GM12878 (cell line): Measurements from ENCODE around the gene OR52D1. TPM values are rescaled to one million over a fixed set of nuclear protein-coding genes. Genes with fewer than 3 reads are reported as not detected.

Experiments
- BACH1 ChIP-seq: fragments of 450-650 bp; IDR thresholded peaks from 2 replicates; pipeline ENCODE4 v1.6.1; 2017; ENCODE audit warnings: mild to moderate bottlenecking, borderline replicate concordance
- CREB1 ChIP-seq: IDR thresholded peaks from 2 replicates; pipeline ENCODE4 v1.6.1; 2012; ENCODE audit warnings: low read depth, mild to moderate bottlenecking, inconsistent platforms
- EP300 ChIP-seq, 2 experiments: fragments of 150-350 bp in 1 of 2; IDR thresholded peaks; 2 replicates each; pipeline ENCODE4 v1.6.1; 2011 to 2012; ENCODE audit warnings: low read depth in 2 of 2, low read length in 2 of 2, borderline replicate concordance in 1 of 2, improper control_type of control experiment in 1 of 2, inconsistent platforms in 1 of 2; ENCODE audit not compliant: control insufficient read depth in 1 of 2
- IRF4 ChIP-seq: IDR thresholded peaks from 2 replicates; pipeline ENCODE4 v1.6.1; 2011; ENCODE audit warnings: low read depth, low read length
- POLR2A ChIP-seq: IDR thresholded peaks from 2 replicates; pipeline ENCODE4 v1.6.1; 2011; ENCODE audit warnings: low read depth, mild to moderate bottlenecking, low read length
- RB1 ChIP-seq: fragments of 450-650 bp; formaldehyde crosslinking; IDR thresholded peaks from 2 replicates; pipeline ENCODE4 v1.6.1; 2017; ENCODE audit warnings: mild to moderate bottlenecking, borderline replicate concordance
- RFX5 ChIP-seq: IDR thresholded peaks from 2 replicates; pipeline ENCODE4 v1.6.1; 2011; ENCODE audit warnings: low read depth, low read length, improper control_type of control experiment
- SMAD5 ChIP-seq: IDR thresholded peaks from 2 replicates; pipeline ENCODE4 v1.6.1; 2016; ENCODE audit warnings: antibody characterized with exemption, low read depth
- SPI1 ChIP-seq: IDR thresholded peaks from 2 replicates; pipeline ENCODE4 v1.6.1; 2011; ENCODE audit warnings: low read depth, mild to moderate bottlenecking, low read length, moderate library complexity, borderline replicate concordance; ENCODE audit not compliant: insufficient read depth
- SREBF2 ChIP-seq: IDR thresholded peaks from 2 replicates; pipeline ENCODE4 v1.6.1; 2012; ENCODE audit warnings: mild to moderate bottlenecking, low read length
- polyA plus RNA-seq, 11 experiments: library from polyadenylated mRNA; depleted of rRNA in 4 of 11; unstranded in 6 of 11; stranded (reverse) in 5 of 11; fragments of >200 nt; fragmentation: Nextera tagmentation in 4 of 11; fragmentation: Illumina TruSeq in 1 of 11; extraction: Ambion mirVana in 4 of 11; extraction: Trizol in 1 of 11; gene quantifications; 1 replicate in 1 of 11; 2 replicates in 10 of 11; pipeline versions ENCODE4 v1.2.1 to v1.2.3, GENCODE V29; 2011 to 2016; ENCODE audit warnings: inconsistent platforms in 2 of 11, missing spikeins in 2 of 11, low read depth in 1 of 11
- total RNA-seq, 4 experiments: library from RNA; depleted of rRNA in 3 of 4; stranded (reverse); fragments of >200 nt in 3 of 4; fragmentation: Illumina TruSeq in 1 of 4; extraction: Trizol in 1 of 4; gene quantifications; 2 replicates each; pipeline versions ENCODE4 v1.2.1 to v1.2.3, GENCODE V29; 2013 to 2021
- TF ChIP-seq, protein P1 (sequence below): fragments of 450-650 bp; IDR thresholded peaks from 2 replicates; pipeline ENCODE4 v1.6.1; 2017; ENCODE audit warnings: low read depth, mild to moderate bottlenecking, moderate library complexity
- TF ChIP-seq, protein P2 (sequence below), 3 experiments: IDR thresholded peaks in 2 of 3; conservative IDR thresholded peaks in 1 of 3; 2 replicates each; pipeline ENCODE4 v1.5.1; 2011; ENCODE audit warnings: low read depth in 3 of 3, low read length in 3 of 3, mild to moderate bottlenecking in 3 of 3, control low read depth in 2 of 3, moderate library complexity in 2 of 3, inconsistent platforms in 1 of 3, mixed read lengths in 1 of 3; ENCODE audit not compliant: control insufficient read depth in 2 of 3, insufficient read depth in 1 of 3; ENCODE audit errors: extremely low read depth in 1 of 3
- TF ChIP-seq, protein P3 (sequence below): fragments of 450-650 bp; conservative IDR thresholded peaks from 2 replicates; pipeline ENCODE4 v1.6.1; 2017; ENCODE audit warnings: mild to moderate bottlenecking, moderate library complexity
- TF ChIP-seq, protein P4 (sequence below): IDR thresholded peaks from 2 replicates; pipeline ENCODE4 v1.6.1; 2011; ENCODE audit warnings: low read depth, mild to moderate bottlenecking, low read length, moderate library complexity, borderline replicate concordance; ENCODE audit errors: extremely low read depth

The OR52D1 gene
- total and polyA plus RNA-seq, 10 of the 15 experiments (the other 5 are each of a cell fraction or from before 2014, with no cell fraction given), result not detected

DNA sequence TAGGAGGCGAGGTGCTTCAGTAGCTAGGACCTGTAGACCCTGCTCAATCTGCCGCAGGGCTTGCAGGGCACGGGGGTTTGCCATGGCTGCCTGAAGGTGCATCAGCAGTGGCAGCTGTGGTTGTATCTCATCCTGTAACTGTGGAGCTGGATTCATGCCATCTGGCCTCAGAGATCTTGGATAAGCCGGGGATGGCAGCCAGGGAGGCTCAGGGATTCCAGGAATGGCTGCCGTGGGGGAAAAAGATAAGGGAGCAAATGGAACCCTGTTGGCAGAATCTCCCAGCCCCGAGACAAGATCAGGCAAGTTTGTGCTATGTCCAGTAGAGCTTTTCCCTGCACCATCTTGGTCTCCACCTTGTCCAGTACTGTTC, 19.4 kb downstream of the OR52D1 start (continued):
- TF ChIP-seq, protein P1, sequence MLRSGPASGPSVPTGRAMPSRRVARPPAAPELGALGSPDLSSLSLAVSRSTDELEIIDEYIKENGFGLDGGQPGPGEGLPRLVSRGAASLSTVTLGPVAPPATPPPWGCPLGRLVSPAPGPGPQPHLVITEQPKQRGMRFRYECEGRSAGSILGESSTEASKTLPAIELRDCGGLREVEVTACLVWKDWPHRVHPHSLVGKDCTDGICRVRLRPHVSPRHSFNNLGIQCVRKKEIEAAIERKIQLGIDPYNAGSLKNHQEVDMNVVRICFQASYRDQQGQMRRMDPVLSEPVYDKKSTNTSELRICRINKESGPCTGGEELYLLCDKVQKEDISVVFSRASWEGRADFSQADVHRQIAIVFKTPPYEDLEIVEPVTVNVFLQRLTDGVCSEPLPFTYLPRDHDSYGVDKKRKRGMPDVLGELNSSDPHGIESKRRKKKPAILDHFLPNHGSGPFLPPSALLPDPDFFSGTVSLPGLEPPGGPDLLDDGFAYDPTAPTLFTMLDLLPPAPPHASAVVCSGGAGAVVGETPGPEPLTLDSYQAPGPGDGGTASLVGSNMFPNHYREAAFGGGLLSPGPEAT, result no peak
- TF ChIP-seq, protein P2, sequence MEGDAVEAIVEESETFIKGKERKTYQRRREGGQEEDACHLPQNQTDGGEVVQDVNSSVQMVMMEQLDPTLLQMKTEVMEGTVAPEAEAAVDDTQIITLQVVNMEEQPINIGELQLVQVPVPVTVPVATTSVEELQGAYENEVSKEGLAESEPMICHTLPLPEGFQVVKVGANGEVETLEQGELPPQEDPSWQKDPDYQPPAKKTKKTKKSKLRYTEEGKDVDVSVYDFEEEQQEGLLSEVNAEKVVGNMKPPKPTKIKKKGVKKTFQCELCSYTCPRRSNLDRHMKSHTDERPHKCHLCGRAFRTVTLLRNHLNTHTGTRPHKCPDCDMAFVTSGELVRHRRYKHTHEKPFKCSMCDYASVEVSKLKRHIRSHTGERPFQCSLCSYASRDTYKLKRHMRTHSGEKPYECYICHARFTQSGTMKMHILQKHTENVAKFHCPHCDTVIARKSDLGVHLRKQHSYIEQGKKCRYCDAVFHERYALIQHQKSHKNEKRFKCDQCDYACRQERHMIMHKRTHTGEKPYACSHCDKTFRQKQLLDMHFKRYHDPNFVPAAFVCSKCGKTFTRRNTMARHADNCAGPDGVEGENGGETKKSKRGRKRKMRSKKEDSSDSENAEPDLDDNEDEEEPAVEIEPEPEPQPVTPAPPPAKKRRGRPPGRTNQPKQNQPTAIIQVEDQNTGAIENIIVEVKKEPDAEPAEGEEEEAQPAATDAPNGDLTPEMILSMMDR (IDR thresholded peaks at IDR 0.05 in 2 of 3, conservative IDR thresholded peaks at IDR 0.05 in 1 of 3; ENCODE audit: control insufficient read depth in 2 of 3, extremely low read depth in 1 of 3, insufficient read depth in 1 of 3, low read depth in 3 of 3, low read length in 3 of 3), result no peak
- TF ChIP-seq RB1, result no peak
- TF ChIP-seq, protein P3, sequence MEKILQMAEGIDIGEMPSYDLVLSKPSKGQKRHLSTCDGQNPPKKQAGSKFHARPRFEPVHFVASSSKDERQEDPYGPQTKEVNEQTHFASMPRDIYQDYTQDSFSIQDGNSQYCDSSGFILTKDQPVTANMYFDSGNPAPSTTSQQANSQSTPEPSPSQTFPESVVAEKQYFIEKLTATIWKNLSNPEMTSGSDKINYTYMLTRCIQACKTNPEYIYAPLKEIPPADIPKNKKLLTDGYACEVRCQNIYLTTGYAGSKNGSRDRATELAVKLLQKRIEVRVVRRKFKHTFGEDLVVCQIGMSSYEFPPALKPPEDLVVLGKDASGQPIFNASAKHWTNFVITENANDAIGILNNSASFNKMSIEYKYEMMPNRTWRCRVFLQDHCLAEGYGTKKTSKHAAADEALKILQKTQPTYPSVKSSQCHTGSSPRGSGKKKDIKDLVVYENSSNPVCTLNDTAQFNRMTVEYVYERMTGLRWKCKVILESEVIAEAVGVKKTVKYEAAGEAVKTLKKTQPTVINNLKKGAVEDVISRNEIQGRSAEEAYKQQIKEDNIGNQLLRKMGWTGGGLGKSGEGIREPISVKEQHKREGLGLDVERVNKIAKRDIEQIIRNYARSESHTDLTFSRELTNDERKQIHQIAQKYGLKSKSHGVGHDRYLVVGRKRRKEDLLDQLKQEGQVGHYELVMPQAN, result no peak
- no peak for TF ChIP-seq IRF4
- no peak for TF ChIP-seq POLR2A
- no peak for TF ChIP-seq RFX5
- no peak for TF ChIP-seq SREBF2
- no peak for TF ChIP-seq SMAD5
- TF ChIP-seq, protein P4, sequence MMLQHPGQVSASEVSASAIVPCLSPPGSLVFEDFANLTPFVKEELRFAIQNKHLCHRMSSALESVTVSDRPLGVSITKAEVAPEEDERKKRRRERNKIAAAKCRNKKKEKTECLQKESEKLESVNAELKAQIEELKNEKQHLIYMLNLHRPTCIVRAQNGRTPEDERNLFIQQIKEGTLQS, result no peak
- TF ChIP-seq BACH1, result no peak
- no peak for TF ChIP-seq SPI1
- TF ChIP-seq CREB1, result no peak
- TF ChIP-seq EP300 (IDR thresholded peaks at IDR 0.05; ENCODE audit: borderline replicate concordance in 1 of 2, control insufficient read depth in 1 of 2, low read depth in 2 of 2, low read length in 2 of 2), result no peak
